Middle frontal gyrus (tissue), 1 donor: ENCODE results near the gene CDX1.

ENCODE experiments used
- DNase-seq: peaks from one replicate; pipeline ENCODE4 v3.0.0-alpha.2; 2015; ENCODE audit warnings: low spot score; ENCODE audit errors: extremely low spot score

The CDX1 gene

DNA sequence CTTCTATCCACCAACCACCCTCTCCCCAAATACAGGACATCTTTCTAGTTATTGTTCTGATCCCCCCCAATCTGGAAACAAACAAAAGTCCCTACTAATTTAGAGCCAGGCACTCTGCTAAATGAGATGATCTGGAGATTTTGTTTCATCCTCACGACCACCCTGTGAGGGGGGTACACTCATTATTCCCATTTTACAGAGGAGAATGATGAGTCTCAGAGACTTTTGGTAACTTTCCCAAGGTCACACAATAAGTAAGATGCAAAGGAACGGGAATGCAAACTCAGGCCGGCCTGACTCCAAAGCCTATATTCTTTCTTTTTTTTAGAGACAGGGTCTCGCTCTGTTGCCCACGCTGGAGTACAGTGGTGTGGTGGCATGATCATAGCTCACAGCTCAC, 20.3 kb upstream of the CDX1 start:
- no peak for DNase-seq

DNA sequence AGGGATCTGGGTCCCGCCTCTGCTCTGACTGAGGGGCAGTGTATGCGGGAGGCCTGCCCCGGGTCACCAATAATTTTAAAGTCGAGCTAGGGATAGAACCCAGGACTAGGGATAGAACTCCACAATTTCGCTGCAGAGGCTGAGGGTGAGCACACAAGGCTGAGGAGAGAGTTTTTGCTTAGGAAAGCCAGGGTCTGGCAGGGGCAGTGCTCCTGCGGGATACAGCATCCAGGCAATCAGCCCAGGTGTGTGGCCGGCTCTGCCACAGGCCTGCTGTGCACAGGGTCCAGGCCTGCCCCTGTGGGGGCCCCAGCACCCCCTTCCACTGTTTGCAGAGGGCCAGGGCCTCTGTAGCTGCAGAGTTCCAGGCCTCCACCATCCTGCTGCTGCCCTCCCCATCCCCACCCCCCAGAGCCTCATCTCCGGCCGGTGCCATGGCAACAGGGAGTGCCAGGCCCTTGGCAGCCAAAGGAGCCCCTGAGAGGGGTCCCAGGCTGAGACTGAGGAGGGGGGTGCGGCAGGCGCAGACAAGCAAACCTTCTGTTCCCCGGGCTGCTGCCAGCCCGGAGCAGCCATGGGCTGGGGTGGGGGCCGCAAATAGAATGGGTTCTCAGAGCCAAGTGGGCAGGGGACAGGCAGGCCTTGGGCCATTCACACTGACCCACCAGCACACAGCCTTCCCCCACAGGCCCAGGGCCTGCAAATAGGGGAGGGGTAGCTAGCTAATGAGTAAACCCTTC, 19.5 kb upstream of the CDX1 start:
- no peak for DNase-seq

DNA sequence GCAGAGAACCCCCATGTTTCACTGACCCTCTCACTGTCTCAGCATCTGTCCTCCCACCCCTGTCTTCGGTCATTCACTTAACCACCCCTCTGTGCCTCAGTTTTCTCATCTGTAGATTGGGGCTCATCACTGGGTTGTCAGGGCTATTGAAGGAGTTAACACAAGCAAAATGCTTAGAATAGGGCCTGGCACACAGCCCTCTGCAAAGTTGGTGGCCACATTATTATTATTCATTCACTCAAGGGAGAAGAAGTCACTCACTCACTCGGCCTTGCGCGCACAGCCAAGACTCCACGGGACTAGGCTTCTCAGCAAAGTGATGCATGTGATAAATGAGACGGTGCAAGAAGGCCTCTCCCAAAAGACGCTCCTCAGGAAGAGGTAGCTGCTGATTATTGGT, 18.9 kb upstream of the CDX1 start:
- DNase-seq: no peak

DNA sequence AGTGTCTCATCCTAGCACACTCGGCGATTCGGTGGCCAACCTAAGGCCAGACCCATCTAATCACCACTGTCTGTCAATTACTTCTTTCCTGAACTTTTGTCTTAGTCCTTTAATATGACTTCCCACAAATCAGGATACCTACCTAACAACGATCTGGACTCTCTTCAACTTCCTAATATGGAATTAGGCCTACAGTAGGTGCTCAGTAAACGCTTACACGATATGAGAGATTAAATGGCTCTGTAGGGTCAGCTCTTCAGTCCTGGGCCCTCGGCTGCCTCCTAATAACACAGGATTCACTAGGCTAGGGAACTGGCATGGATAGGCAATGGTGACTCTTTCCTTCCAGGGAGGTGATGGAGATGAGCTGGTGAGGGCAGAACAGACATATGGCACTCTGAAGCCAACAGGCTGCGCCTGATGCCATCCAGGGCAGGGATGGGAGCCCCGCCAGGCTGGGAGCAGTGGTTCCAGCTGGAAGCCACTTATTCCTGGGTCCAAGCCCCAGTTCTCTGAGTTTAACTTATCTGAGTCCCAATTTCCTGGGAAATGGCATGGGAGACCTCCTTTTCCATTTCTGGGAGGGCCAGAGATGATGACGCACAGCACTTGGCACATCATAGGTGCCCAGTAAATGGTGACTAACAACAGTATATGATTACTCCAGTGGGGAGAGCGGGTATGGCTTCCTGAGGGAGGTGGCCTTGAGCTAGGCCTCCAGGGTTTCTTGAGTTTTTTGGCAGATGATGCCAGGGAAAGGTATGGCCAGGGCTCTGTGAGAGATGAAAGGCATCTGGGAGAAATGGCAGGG, 18.3 kb upstream of the CDX1 start:
- DNase-seq: no peak

DNA sequence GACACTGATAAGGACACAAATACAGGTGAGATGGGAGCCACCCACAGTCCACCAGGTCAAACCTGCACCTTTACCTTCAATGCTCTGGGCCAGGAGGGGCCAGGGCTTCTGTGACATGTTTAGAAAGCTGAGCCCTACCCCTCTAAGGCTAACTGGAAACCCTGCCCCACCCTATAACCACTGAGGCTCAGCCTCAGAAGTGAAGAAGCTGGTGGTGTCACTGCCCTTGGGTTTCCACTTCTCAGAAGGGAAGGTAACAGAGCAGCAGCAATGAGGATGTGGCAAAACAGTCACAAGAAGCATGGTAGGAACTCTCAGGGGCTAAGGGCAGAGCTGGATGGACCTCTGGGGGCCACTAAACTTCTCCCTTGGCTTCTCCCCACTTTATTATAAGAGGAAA, 17.0 kb upstream of the CDX1 start:
- DNase-seq: no peak

DNA sequence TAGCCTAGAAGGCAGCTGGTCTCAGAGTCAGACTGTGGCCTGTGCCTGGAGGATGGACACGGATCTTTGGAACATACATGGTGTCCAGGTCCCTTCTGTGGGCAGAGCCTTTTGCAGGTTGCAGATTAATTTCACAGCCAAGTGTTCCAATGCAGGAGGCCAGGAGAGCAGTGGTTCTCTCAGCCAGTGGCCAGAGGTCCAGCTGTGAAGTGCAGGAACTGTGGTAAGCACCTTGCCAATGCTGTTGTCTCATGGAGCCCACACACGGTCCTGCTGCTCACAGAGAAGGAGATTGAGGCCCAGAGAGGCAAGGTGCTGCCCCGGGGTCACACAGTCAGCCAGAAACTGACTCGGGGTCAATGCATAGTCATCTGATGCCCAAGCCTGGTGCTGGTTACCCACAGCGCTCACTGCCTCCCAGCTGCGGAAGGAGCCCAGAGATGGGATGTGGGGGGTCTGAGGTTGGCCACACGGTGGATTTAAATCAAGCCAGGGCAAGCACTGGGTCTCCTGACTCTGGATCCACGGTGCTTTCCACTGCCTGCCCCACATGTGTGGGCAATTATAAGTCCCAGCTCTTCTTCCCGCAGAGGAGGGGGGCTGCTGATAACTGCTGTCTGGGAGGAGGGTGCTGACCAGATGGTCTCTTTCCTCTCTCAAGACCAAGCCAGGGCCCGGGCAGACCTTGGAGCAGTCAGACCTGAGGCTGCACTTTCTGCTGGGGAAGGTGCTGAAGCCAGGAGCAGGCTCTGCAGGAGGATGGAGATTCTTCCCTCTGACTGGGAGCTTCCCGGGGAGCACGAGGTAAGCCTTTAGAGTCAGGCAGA, 13.7 kb upstream of the CDX1 start:
- no peak for DNase-seq

DNA sequence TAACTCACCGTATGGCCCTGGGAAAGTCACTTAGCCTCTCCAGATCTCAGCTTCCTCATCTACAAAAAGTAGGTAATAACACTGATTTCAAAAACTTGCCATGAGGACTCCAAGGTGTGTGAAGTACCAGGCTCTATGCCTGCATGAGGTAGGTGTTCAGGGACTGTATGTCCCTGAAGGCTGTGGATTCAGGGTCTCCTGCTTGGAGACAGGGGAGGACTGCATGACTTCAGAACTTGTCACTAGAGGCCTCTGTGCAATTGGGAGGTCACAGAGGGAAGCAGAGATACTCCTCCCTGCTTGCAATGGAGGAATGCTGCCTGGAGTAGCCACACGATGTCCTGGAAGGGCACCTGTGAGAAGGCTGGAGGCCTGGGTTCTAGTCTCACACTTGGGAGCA, 13.1 kb upstream of the CDX1 start:
- DNase-seq: no peak

DNA sequence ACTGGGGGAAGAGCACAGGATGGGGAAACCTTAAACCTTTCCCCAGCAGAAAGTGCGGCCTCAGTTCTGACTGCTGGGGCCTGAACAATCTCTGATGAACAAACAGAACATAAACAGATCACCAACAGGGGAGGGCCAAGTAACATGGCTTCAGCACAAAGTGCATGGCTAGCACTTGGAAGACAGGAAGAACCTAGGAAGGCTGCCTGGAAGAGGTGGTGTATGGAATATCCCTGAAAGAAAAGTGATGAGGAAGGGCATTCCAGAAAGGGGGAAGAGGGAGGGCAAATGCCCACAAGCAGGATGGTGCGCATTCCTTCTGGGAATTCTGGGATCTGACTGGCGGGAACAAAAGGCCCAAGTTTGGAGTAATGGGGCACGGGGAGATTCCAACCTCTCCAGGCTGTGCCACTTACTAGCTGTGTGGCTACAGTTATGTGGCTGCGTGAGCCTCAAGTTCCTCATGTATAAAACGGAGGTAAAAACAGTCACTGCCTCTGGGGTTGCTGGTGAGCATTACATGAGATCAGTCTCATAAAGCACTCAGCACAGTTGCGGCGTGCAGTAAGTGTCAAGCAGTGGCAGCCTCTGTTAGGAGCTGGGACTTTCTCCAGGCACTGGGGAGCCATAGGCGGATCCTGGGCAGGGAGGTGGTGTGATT, 12.5 kb upstream of the CDX1 start:
- DNase-seq: no peak

DNA sequence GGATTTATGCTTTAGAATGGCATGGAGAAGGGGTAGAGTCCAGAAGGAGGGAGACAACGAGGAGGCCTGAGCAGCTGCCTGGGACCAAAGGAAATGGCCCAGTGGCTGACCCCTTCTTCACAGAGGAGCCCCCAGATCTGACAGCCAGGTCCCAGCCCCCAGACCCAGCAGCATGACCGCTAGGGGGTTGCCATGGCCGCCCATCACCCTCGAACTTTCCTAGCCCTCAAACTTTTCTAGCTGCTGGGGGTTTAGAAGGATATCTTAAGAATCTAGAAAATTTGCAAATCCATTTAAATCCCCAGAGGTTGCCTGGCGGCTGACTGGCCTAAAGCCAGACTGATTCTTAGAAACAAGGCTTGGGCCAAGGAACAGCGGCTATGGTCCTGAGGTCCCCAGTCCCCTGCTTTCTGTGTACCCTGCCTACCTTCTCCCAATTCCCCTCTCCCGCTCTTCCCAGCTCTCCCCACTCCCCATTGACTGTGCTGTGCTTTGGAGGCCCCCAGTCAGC, 11.9 kb upstream of the CDX1 start:
- DNase-seq: no peak

DNA sequence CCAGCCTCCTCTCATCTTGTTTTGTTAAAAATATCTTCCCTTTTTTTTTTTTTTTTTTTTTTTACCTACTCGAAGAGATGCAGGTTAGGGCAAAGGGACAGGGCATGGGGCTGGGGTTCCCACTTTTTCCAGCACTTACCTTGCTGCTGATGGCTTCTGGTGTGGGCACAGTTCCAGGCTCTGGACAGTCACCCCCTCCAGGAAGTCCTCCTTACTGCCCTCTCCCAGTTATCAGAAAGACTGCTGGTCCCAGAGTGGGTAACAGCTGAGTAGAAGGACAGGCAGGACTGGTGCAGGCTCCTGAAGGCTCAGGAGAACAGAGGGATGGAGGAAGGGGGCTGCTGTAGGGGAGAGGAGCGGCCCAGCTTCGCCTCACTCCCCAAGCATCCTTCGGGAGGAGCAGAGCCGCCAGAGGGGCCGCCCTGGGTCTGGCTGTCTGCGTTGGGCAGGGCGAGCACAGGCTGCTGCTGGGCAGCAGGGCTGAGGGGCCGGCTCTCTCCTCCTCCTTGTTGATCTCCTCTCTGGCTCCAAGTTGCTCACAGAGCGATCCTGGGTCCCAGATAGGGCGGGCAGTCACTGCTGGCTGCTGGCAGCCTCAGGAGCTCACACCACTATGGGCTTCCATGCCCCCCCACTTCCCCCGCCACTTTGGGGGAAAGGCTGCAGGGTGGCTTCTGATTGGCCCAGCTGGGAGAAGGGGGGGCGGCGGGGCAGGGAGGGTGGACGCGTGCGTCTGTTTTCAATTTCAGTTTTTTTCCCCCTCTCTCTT, 11.1 kb upstream of the CDX1 start, which contains the start of gene PDGFRB:
Gene PDGFRB, minus strand, starts transcription at position 588 of the 769 bp plus-strand sequence. CDS start 18,798 bp downstream, outside the sequence.
- DNase-seq: peak; percentile 40

DNA sequence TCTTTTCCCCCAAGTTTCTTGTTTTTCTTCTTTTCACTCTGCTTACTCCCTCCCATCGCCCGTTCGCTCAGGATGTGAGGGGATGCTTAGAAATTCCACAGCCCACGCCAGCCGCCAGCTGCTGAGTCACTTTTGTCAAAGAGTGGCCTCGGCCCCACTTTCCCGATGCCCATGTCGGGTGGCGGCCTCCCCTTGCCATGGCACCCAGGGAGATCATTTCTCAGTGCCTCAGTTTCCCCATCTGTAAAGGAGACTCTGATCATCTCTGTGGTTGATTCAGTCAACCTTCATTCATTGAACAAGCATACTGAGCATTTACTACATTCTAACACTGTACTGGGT, 10.6 kb upstream of the CDX1 start:
- no peak for DNase-seq

DNA sequence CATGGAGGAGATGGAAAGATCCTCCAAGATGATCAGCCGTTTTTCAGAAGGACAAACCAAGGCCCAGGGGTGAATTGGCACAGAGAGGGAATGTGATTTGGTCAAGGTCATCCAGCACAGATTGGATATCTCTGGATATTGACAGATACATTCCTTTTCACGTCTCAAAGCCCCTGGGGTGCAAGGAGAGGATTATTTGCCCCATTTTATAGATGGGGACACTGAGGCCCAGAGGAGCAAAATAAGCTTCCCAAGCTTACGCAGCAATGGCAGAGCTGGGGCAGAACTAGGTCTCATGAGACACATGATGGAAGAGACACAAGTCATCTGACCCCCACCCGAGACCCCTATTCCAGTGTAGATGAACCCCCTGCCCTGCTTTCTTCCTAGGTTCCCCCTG, 10.0 kb upstream of the CDX1 start:
- no peak for DNase-seq

DNA sequence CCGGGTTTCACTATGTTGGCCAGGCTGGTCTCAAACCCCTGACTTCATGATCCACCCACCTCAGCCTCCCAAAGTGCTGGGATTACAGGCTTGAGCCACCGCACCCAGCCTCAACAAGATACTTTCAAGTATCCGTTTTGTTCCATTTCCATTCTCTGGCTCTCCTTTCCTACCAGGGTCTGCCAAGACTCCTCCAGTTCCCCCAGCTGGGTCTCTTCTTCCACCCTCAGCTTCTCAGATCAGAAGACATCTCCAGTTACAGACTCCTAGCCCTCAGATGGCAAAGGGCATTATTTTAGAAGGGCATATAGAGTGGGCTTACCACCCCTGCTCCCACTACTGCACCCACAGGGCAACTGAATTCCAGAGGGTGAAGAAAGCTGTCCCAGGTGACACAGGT, 9.4 kb upstream of the CDX1 start:
- no peak for DNase-seq

DNA sequence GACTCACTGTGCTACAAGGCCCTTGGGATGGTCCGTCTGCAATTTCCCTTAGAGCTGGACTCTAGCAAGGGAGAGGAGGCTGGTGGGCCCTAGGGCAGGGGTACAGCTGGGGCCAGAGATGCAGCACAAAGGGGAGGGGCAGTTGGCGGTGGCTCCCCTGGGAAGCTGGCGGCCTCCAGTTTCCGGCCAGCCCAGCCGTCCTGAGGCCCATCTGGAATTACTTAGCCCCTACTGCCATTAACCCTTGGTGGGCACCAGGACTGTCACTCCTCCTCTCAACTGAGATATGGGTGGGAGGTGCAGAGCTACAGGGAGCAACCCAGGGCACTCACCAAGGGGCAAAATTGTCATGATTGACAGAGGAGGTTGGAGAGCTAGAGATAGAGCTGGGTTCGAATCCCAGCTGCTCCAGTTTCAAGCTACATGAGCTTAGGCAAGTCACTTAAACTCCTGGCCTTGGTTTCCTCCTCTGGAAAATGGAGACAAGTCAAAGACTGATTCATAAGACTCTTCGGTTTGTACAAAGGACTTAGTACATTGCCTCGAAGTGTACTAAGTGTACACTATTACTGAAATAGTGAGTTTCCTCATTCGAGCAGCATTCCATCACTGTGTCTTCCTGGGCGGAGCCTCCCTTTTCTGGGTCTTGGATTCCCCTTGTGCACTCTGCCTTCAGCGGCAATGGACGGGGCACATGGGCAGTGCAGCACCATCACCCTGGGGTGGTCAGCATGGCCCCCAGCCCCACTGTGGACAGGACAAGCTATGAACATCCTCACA, 8.2 kb upstream of the CDX1 start:
- no peak for DNase-seq

DNA sequence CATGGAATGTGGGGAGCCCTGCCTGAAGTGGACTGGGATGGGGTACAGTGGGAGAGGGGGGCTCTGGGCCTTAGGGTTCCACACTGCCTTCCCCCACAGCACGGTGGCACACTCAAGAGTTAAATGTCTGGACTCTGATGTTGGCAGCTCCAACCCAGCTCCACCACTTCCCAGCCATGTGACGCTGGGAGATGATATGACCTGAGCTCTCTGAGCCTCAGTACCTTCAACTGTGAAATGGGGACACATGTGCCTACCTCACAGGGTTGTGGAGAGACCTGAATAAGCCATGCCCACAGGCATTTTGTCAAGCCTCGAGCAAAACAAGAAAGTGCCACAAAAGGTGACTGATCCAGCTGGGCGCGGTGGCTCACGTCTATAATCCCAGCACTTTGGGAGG, 7.5 kb upstream of the CDX1 start:
- DNase-seq: no peak

DNA sequence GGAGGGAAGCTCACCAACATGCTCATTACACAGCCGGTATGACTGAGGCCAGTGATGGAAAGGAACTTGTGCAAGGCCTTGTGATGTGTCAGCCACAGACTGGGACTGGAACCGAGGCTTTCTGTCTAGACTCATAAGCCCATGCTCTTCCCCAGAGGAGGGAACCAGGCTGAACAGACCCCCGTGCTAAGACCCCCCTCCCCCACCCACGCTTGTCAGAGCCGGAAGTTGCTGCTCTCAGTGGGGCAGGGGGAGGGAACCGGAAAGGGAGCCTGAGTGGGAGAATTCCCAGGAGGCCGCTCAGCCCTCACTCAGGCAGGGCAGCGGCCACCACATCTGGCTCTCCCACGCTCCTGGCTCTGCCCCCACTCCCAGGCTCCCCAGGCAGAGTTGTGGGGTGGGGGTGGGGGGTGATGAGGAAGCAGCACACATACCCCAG, 6.8 kb upstream of the CDX1 start:
- no peak for DNase-seq

DNA sequence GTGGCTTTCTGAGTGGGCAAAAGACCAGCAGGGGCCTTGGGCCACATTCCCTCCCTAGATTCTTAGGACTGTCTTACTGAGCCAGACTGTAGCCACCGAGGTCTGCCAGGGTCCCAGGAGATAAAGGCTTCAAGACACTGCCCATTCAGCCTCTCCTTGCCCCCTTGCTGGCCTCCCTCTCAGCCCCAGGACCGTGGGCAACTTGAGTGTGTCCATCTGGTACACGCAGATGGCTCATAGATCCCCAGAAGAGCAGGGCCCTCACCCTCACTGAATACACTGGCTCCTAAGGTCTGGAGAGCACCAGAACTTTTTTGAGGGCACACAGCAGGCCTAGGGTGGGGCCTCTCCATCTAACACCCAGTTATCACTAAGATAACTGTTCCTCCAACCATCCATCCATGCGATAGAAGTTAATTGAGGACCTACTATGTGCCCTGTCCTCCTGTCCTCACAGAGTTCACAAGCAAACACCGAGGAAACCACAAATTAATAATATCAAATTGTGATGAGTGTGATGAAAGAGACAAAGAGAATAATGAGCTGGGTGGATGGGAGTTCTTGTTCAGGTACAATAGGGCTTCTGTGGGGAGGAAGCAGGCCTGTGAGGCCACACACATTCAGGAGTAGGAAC, 6.0 kb upstream of the CDX1 start:
- no peak for DNase-seq

DNA sequence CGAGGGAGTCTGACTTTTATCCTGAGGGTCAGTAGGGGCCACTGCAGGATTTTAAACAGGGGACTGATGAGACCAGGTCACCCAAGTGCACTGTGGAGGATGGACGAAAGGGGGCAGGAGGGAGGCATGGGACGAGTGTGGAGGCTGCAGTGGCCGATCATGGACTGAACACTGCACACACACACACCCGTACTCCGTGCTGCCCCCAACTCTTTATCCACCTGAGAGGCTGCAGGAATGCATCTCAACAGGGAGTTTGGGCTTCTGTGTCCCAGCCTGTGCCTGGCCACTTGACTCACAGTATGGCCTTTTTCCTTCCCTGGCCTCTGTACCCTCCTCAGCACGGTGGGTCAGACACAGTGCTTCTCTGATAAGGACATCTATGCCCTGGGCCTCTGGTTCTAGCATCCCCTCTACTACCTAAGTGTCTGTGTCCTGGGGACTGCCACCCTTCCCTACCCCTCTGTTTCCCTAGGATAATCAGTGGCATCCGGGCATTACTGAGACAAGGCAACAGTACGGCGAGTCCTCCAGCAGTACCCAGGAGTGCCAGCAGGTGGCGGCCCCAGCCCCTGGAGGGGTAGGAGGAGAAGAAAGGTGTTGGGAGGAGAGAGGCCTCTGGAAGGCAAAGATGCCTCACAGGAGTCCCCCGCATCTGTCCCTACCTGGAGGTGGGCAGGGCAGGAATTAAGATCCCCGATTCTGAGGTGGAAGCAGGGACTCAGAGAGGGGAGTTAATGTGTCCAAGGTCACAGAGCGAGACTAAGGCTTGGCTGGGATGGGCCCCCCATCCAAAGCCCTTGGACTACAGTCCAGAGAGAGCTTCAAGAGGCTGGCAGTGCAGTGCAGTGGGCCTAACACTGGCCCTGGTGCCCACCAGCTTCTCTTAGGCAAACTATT, 5.1 kb upstream of the CDX1 start:
- DNase-seq: no peak
